DOHH2 (cell line): ENCODE results near the gene FOSB.

Source experiments
- EZH2phosphoT487 ChIP-seq: fragments of 200-600 bp; sonication (generic); IDR thresholded peaks from 2 replicates; pipeline ENCODE4 v1.6.1; 2017; ENCODE audit warnings: borderline replicate concordance, mild to moderate bottlenecking, antibody characterized with exemption, low read length, moderate library complexity, mixed read lengths
- TF ChIP-seq, protein P1 (sequence below): fragments of 200-600 bp; sonication (generic); IDR thresholded peaks from one replicate; pipeline ENCODE4 v1.5.1; 2014; ENCODE audit warnings: antibody characterized with exemption, mild to moderate bottlenecking, low read depth, low read length; ENCODE audit not compliant: poor library complexity, severe bottlenecking

DNA sequence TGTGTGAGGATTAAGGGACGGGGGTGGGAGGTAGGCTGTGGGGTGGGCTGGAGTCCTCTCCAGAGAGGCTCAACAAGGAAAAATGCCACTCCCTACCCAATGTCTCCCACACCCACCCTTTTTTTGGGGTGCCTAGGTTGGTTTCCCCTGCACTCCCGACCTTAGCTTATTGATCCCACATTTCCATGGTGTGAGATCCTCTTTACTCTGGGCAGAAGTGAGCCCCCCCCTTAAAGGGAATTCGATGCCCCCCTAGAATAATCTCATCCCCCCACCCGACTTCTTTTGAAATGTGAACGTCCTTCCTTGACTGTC, 5.5 kb downstream of the FOSB start:
- TF ChIP-seq, protein P1, sequence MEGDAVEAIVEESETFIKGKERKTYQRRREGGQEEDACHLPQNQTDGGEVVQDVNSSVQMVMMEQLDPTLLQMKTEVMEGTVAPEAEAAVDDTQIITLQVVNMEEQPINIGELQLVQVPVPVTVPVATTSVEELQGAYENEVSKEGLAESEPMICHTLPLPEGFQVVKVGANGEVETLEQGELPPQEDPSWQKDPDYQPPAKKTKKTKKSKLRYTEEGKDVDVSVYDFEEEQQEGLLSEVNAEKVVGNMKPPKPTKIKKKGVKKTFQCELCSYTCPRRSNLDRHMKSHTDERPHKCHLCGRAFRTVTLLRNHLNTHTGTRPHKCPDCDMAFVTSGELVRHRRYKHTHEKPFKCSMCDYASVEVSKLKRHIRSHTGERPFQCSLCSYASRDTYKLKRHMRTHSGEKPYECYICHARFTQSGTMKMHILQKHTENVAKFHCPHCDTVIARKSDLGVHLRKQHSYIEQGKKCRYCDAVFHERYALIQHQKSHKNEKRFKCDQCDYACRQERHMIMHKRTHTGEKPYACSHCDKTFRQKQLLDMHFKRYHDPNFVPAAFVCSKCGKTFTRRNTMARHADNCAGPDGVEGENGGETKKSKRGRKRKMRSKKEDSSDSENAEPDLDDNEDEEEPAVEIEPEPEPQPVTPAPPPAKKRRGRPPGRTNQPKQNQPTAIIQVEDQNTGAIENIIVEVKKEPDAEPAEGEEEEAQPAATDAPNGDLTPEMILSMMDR: no peak
- no peak for TF ChIP-seq EZH2phosphoT487
